Measurements from ENCODE around the gene FNIP1. TPM values are rescaled to one million over a fixed set of nuclear protein-coding genes. Genes with fewer than 3 reads are reported as not detected.

The FNIP1 gene
- total and polyA plus RNA-seq, 2 of the 13 experiments (the other 11 are each of a cell fraction or from before 2014, with no cell fraction given), result 10.9 to 29.3 TPM

GRCh38 chr5:131795879-131796792 is 681 bp downstream of the FNIP1 start (continued):
- TF ChIP-seq HOXA3 (CRISPR knock-in tag; IDR thresholded peaks at IDR 0.05) (no peak), SNAPC5 (CRISPR knock-in tag; IDR thresholded peaks at IDR 0.05; ENCODE audit: borderline replicate concordance) (0 out of 2 replicates have a peak, but pooled peaks have one; percentile 16), ZNF646 (CRISPR knock-in tag; IDR thresholded peaks at IDR 0.05) (no peak), ZNF780A (CRISPR knock-in tag; IDR thresholded peaks at IDR 0.05) (peak; percentile 23), BCL3 (CRISPR knock-in tag; IDR thresholded peaks at IDR 0.05) (0 out of 2 replicates have a peak, but pooled peaks have one; percentile 32), CBX5 (CRISPR knock-in tag; IDR thresholded peaks at IDR 0.05; ENCODE audit: borderline replicate concordance) (no peak), ATF7-NPFF (CRISPR knock-in tag; IDR thresholded peaks at IDR 0.05; ENCODE audit: low read depth) (peak; percentile 11; the same call in 1 of the 2 replicates), ZNF207 (IDR thresholded peaks at IDR 0.05; ENCODE audit: borderline replicate concordance) (no peak), ZNF446 (CRISPR knock-in tag; IDR thresholded peaks at IDR 0.05) (peak; percentile 77), ZNF296 (CRISPR knock-in tag; conservative IDR thresholded peaks at IDR 0.05) (0 out of 2 replicates have a peak, but pooled peaks have one; percentile 43), SIN3B (IDR thresholded peaks at IDR 0.05; ENCODE audit: low read length) (no peak), ZNF883 (CRISPR knock-in tag; IDR thresholded peaks at IDR 0.05; ENCODE audit: not compliant biosample characterization) (peak; percentile 4), ZNF589 (CRISPR knock-in tag; conservative IDR thresholded peaks at IDR 0.05) (peak; percentile 16; the same call in 1 of the 2 replicates), ZNF253 (CRISPR knock-in tag; IDR thresholded peaks at IDR 0.05; ENCODE audit: borderline replicate concordance) (0 out of 2 replicates have a peak, but pooled peaks have one; percentile 14)

All from HepG2 (cell line).